NCI-H2081 treated with DMSO at 0.1 percent for 48 hours (cell line): ENCODE results near the gene FMN1.
A peak's percentile ranks its signal among the peaks of the same experiment; 100 is the strongest.
"Not testable (repeated sequence)": the region's sequence is repeated elsewhere in the genome, so short reads cannot be mapped to it uniquely, and the experiment has no call there.

Source experiments
- DNase-seq: peaks from one replicate; lab custom pipeline; 2025; lab: John Stamatoyannopoulos, UW

The FMN1 gene

DNA sequence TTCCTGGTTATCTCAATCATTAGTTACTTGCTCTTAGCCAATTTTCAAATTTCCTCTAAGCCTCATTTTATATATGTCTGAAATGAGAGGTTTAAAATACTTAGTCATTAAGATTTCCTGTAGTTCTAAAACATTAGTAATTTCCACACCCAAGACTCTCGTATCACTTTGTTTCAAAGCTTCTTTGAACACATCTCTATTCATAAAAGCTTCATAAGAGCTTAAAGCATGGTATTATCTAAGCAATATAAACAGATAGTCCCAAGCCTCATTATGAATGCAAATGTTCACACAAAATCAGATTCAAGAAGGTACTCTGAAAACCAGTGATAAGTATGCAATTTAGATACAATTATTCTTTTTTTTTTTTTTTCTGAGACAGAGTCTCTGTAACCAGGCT is 217.0 kb downstream of the FMN1 start:
- DNase-seq: no peak

- no peak for DNase-seq
These were observed 219.8 kb downstream of the FMN1 start for GRCh38 chr15:32974691-32975090.

GRCh38 chr15:32972686-32973085 is 221.8 kb downstream of the FMN1 start:
- DNase-seq: no peak

- no peak for DNase-seq
These were observed 223.7 kb downstream of the FMN1 start for GRCh38 chr15:32970847-32971246.

GRCh38 chr15:32967521-32967920 is 227.0 kb downstream of the FMN1 start:
- no peak for DNase-seq

GRCh38 chr15:32966512-32966911 is 228.0 kb downstream of the FMN1 start:
- no peak for DNase-seq

DNA sequence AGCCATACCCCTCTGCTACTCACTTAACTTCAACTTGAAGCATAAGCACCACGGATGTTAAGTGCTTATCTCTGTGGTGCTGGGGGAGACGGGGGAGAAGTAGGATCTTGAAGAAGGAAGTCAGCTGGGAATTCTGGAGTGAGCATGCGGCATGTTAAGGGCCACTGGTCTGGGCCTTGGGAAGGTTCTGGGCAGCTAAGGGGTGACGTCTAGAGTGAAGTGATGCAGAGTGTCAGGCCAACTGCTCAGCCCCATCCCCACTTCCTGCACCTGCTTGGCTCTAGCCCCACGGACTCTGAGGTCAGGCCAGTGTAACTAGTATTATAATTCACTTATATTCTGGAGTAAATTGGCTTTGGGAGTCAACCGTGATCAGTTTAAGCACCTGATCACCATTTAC is 228.6 kb downstream of the FMN1 start:
- no peak for DNase-seq

DNA sequence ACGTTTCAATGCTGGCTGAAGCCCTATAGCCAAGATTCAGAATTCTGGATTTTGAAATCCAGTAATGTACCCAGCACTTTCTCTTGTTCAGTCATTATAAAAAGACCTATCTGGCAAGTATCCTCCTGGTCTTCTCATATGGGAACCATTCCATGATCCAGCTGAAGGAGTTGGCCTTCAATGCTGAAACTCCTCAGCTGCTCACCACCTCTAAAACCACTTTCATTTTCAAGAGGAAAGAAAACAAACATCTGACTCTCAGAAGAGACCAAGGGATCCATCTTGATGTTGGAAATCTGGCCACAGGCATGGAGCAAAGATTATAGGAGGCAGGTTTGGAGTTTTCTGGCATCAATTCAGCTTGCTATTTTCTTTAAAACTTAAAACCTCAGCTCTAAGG is 235.4 kb downstream of the FMN1 start:
- no peak for DNase-seq

DNA sequence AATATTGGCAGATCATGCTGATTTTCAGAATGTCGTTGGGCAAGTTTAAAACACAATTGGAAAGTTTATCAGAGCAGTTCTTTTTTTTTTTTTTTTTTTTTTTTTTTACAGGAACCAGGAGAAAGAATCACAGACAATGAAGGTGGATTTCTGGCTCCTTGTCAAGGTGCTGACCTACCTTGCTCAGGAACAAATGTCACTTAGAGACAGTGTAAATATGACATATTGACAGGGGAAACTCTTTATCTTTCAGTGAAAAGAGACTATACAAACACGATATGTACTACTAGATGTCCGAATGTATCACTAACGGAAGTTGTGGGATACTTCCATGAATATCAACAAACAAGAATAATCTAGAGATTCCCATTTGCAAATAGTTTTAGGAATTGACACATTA is 237.3 kb downstream of the FMN1 start:
- DNase-seq: no peak

DNA sequence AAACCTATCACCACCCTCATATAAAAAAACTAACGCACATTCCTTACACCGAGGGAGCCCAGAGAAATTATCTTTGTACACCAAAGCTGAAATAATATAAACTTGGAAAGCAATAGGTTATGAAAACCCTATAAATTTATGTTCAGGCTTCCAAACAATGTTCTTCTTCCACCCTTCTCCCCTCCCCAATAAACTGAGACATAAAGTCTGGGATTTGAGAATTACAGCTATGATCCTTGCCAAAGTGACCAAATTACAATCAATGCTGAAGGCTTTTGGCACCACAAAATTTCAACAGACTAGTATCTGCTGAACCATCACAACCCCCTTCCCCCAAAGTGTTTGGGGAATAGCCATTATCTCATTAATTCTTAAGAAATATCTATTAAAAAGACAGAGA is 237.8 kb downstream of the FMN1 start:
- DNase-seq: no peak

DNA sequence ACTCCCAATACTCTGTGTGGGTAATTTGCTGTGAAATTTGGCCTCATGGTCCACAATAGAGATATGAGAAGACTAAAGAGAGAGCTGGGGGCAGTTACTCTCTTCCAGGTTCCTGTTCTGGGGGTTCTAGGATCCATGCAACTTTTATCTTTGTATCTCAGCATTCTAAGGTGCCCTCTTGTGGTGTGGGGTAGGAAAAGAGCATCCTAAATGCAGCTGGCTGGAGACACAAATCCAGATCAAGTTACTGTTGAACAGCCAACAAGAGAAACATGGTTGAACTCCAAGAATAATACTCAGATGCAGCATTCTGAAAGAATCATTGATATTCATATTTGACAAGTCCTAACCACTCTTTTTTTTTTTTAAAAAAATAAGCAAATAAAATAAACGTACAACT is 238.5 kb downstream of the FMN1 start:
- peak; percentile 7 for DNase-seq

DNA sequence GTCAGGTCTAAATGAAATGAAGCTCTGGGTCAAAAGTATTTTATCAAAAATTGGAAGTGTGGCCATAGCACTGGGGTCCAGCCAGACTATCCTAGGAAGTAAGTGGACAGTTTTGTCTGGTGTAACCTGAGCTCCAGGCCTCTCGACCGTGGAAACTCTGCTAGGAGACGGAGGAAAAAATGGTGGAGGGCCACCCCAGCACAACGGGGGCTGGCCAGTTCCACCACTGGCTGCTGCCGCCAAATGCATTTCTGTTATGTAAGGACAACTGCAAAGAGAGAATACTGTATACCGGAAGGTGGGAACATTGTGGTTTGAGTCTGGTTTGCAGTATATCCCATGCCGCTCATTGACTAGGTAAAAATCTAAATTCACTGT is 241.0 kb downstream of the FMN1 start:
- no peak for DNase-seq

GRCh38 chr15:32952901-32953532 is 241.5 kb downstream of the FMN1 start:
- no peak for DNase-seq

DNA sequence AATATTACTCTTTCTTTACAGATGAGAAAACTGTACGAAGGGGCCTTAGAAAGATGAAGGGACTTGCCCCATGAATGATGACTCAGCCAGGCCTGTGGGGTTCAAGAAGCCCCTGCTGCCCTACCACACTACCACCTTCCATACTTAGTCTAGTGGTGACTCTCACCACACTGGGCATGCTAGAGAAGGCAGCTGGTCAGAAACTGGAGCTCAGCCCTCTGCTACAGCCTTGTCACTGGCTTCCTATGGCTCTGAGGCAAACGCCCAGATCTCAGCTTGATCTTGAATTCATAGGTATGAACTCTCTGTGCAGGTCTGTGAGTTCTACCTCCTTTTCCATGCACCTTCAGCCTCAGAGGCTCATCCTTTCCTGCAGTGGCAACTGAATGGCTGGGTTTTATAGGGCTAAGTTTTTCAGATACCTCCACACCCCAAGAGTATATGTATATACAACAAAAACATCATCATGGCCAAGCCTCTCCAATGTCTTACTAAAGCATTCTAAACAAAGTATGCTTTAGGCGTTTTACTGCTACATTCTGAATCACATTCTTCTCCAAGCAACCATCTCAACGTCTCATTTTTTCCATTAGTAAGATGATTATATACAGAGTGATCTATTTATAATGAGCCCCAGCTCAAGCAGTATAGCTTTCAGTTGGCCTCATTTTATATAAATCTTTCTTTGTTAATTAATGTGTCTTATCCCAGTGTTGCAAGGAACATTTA is 242.6 kb downstream of the FMN1 start:
- no peak for DNase-seq

GRCh38 chr15:32950051-32950450 is 244.5 kb downstream of the FMN1 start:
- not testable (repeated sequence) for DNase-seq

DNA sequence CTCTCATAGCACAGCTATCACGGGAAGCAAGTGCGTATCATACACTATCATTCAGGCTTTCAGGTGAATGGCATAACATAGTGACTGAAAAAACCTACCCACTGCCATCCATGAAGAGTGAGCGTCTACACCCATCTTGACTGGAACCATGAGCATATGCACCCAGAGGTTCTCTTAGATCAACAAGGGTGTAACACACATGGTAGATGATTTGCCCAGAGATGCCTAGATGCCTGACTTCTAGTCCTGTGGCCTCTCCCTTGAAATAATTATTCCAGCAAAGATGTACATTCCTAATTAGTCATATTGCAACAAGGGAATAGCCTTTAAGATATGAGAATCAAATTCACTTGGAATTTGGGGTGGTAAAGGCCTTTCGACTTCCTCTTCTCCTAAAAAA is 248.3 kb downstream of the FMN1 start:
- DNase-seq: no peak

DNA sequence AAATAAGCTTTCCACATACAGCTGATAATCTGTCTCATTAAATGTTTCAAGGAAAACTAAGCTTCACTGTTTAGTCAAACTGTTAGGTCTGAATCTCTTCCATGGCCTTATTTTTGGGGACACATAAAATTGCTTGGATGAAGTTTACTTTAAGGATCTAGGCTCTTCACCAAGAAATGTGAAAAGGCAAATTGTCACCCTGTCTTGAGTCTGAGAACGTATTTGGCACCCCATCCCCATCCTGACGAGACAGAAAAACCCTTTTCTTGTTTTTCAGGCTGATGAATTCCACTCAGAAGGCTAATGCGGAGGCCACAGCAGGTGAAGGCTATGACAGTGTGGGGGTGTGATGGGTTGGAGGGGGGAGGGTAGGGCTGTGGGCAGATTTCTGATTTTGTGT is 250.1 kb downstream of the FMN1 start:
- no peak for DNase-seq

DNA sequence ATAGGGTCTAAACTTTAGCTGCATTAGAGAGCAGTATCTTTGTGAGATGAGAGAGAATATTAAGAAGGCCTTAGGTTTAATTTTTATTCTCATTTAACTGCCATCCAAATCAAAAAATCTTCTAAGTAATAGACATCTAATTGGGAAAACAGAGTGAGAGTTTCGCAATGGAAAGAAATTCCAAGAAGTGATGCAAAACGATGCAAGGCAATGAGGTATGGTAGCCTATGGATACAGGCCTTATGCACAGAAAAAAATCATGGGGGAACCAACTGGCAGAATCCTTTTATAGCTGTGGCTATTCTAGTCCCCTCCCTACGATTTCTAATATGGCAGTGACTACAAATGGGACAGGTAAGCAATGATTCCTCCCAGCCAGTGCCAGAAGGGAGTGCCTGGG is 250.8 kb downstream of the FMN1 start:
- DNase-seq: no peak

DNA sequence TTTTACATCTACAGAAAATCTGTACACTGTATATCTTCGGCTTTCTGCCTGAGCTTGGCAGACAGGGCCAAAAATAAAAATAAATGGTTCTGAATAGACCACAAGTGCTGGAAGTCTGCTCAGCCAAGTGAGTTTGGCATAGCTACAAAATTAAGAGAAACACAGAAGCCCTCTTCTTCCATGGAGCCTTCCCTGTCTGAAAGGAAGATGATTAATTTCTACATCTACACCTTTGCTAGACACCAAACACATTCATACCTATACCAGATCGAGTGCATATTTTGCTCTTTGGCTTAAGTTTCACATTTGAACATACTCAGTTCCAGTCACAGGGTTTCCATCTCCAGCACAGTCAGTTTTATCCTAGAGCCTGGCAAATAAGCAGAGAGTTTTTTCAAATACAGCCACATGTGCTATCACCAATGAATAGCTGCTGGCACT is 252.1 kb downstream of the FMN1 start:
- no peak for DNase-seq

- no peak for DNase-seq
These were observed 252.7 kb downstream of the FMN1 start for GRCh38 chr15:32941823-32942222.

DNA sequence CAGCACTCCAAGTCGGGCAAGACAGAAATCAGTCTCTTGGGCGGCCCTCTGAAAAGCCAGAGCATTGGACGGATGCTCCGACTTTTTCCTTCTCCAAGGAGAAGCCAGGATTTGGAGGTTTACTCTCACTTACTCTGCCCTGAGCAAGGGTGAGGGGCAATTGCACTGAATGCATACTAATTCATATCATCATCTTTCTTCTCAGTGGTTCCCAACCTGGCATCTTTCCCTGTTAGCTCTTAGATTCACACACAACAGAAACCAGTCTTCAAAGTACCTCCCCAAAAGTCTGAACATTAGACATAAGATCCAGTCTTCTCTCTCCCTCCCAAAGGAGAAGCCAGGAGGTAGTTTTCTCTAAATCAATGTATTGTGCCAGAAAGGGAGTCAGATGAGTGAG is 257.5 kb downstream of the FMN1 start:
- DNase-seq: no peak

DNA sequence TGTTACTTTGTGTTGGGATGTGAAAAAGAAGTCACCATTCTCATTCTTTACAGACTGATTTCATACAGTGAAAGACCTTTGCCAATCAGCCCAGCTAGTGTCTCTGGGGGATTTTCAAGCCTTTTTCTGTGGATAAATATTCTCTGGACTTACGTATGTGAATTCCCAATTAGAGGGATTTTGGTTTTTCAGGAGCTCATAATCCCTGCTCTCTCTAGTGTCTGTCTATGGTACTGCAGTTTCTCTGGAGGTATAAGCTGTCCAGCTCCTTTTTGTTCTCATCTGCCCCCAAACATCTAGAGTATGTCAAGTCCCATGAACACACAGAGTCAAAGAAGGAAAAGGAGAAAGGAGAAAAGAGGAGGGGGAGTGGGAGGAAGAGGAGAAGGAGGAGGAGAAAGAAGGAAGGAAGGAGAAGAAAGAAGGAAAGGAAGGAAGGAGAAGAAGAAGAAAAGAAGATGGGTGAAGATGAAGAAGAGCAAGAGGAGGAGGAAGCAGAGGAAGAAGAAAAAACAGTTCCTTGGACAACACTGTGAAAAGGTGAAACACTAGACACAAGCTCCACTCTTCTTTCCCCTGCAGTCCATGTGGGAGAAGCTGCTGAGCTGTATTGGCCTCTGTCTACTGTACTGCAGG is 258.1 kb downstream of the FMN1 start:
- DNase-seq: no peak

- no peak for DNase-seq
These were observed 259.4 kb downstream of the FMN1 start for GRCh38 chr15:32935139-32935538.

DNA sequence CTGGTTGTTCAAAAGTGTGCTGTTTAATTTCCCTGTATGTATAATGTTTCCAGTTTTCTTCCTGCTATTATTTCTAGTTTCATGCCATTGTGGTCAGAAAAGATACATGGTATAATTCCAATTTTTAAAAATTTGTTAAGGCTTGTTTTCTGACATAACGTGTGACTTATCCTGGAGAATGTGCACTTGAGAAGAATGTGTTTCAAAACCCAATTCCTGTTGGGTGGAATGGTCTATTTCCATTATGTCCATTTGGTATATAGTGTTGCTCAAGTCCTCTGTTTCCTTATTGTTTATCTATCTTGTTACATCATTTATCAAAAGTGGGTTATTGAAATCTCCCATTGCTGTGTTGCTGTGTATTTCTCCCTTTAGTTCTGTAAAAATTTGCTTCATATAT is 261.3 kb downstream of the FMN1 start:
- DNase-seq: no peak
